Measurements from ENCODE around the gene CFAP74.

DNA sequence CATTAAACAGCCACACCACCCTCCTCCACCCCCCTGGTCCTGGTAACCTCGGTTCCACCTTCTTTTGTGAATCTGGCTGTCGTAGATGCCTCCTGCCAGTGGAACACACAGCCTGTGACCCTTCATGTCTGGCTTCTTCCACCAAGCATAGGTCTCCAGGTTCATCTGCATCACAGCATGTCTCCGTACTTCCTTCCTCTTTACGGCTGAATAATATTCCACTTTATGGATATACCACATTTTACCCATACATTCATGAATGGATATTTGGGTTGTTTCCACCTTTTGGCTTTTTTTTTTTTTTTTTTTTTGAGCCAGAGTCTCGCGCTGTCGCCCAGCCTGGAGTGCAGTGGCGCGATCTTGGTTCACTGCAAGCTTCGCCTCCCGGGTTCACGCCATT is 100.4 kb downstream of the CFAP74 start:
- TF ChIP-seq CTCF (IDR thresholded peaks at IDR 0.05) (no peak), JUN (IDR thresholded peaks at IDR 0.05) (no peak), PHF8 (IDR thresholded peaks at IDR 0.05; ENCODE audit: borderline replicate concordance, low read depth) (no peak), CEBPB (IDR thresholded peaks at IDR 0.05) (no peak), CBX2 (IDR thresholded peaks at IDR 0.05; ENCODE audit: borderline replicate concordance, low read depth) (no peak), MAX (IDR thresholded peaks at IDR 0.05) (no peak), MYC (IDR thresholded peaks at IDR 0.05; ENCODE audit: borderline replicate concordance, low read length) (no peak), ATOH8 (CRISPR knock-in tag; IDR thresholded peaks at IDR 0.05; ENCODE audit: low read depth) (no peak), HES2 (IDR thresholded peaks at IDR 0.05) (no peak), POLR2A (IDR thresholded peaks at IDR 0.05; ENCODE audit: low read length) (no peak), EP300 (IDR thresholded peaks at IDR 0.05) (no peak), SREBF2 (IDR thresholded peaks at IDR 0.05) (no peak), GATA3 (IDR thresholded peaks at IDR 0.05; ENCODE audit: borderline replicate concordance) (no peak), ZNF302 (CRISPR knock-in tag; IDR thresholded peaks at IDR 0.05) (no peak)
